HCT116 (cell line): ENCODE measurements around the gene SMARCA2. TPM values are rescaled to one million over a fixed set of nuclear protein-coding genes. Genes with fewer than 3 reads are reported as not detected.

Source experiments
- ATAC-seq: fragments of 200-7000 bp; cut with Tn5 transposase; 2 replicates; pipeline ENCODE4 v1.9.1; 2020; ENCODE audit warnings: mild to moderate bottlenecking, moderate library complexity
- BruUV-seq: library from RNA; stranded (reverse); fragments of 400-500 nt; replicated peaks from 2 replicates; lab custom pipeline; 2021; lab: Mats Ljungman, UMichigan
- CTCF ChIA-PET: fragments of 300-600 bp; sonication (Branson Sonifier 250); formaldehyde crosslinking; loops from one replicate; lab custom pipeline; 2021; ENCODE audit warnings: antibody characterized with exemption; lab: Charles Lee
- POLR2A ChIA-PET: fragments of 300-600, 350-600 bp; sonication (Branson Sonifier 250); formaldehyde crosslinking; loops from one replicate; lab custom pipeline; 2021; ENCODE audit warnings: antibody characterized with exemption; lab: Charles Lee
- RAD21 ChIA-PET, 2 experiments: fragments of 300-600 bp; sonication (Branson Sonifier 250); formaldehyde crosslinking; loops; one replicate each; lab custom pipeline; 2023; ENCODE audit warnings: low total read pairs in 2 of 2; ENCODE audit not compliant: uncharacterized antibody in 2 of 2, unreplicated experiment in 2 of 2, low non-redundant PET in 1 of 2; lab: Charles Lee
- DNase-seq: peaks from one replicate; pipeline ENCODE4 v3.0.0-alpha.2; 2010; ENCODE audit warnings: low read depth, low spot score
- H2AFZ ChIP-seq: fragments of 200-600 bp; shearing (Covaris generic), sonication (generic); 2 replicates; pipeline ENCODE4 v1.6.1; 2017; ENCODE audit warnings: low read depth, mixed run types, mixed read lengths, antibody characterized with exemption, low read length; ENCODE audit not compliant: poor library complexity, severe bottlenecking
- H3K27ac ChIP-seq: 2 replicates; pipeline ENCODE4 v1.5.1; 2012; ENCODE audit warnings: low read depth, low read length
- H3K27me3 ChIP-seq: fragments of 200-600 bp; sonication (generic); 2 replicates; pipeline ENCODE4 v1.6.1; 2016; ENCODE audit warnings: mixed run types, low read length, mixed read lengths; ENCODE audit not compliant: insufficient read depth
- H3K36me3 ChIP-seq, 2 experiments: fragments of 200-500 bp in 1 of 2; fragments of 200-600 bp in 1 of 2; sonication (Bioruptor generic) in 1 of 2; sonication (generic) in 1 of 2; 2 replicates each; pipeline versions ENCODE4 v1.5.1 to v1.6.1; 2014 to 2016; ENCODE audit warnings: low read length in 2 of 2, inconsistent platforms in 1 of 2, mixed read lengths in 1 of 2, mixed run types in 1 of 2; ENCODE audit not compliant: insufficient read depth in 2 of 2, control insufficient read depth in 1 of 2
- H3K4me1 ChIP-seq, 2 experiments: fragments of 200-600 bp in 1 of 2; sonication (generic) in 1 of 2; 2 replicates each; pipeline versions ENCODE4 v1.5.1 to v1.6.1; 2012 to 2017; ENCODE audit warnings: low read length in 2 of 2, inconsistent platforms in 1 of 2, mild to moderate bottlenecking in 1 of 2, mixed read lengths in 1 of 2, mixed run types in 1 of 2, moderate library complexity in 1 of 2; ENCODE audit not compliant: insufficient read depth in 2 of 2, control insufficient read depth in 1 of 2
- H3K4me2 ChIP-seq: fragments of 200-600 bp; sonication (generic); 2 replicates; pipeline ENCODE4 v1.6.1; 2017; ENCODE audit warnings: mixed run types, low read length, mixed read lengths
- H3K4me3 ChIP-seq, 2 experiments: fragments of 200-600 bp in 1 of 2; sonication (generic) in 1 of 2; replicated peaks in 1 of 2; 2 replicates each; pipeline ENCODE4 v1.5.1; 2011 to 2016; ENCODE audit warnings: low read length in 2 of 2, control low read depth in 1 of 2, low read depth in 1 of 2, mild to moderate bottlenecking in 1 of 2, mixed read lengths in 1 of 2, mixed run types in 1 of 2
- H3K79me2 ChIP-seq: fragments of 200-600 bp; sonication (generic); 2 replicates; pipeline ENCODE4 v1.6.1; 2017; ENCODE audit warnings: mild to moderate bottlenecking, mixed run types, low read length, moderate library complexity, mixed read lengths; ENCODE audit not compliant: insufficient read depth
- H3K9ac ChIP-seq: fragments of 200-600 bp; sonication (generic); 2 replicates; pipeline ENCODE4 v1.6.1; 2016; ENCODE audit warnings: low read length, mixed read lengths
- H3K9me2 ChIP-seq: fragments of 200-600 bp; sonication (generic), shearing (Covaris generic); 2 replicates; pipeline ENCODE4 v1.6.1; 2017; ENCODE audit warnings: mixed run types, mild to moderate bottlenecking, moderate library complexity; ENCODE audit not compliant: insufficient read depth
- H3K9me3 ChIP-seq, 2 experiments: fragments of 200-500 bp in 1 of 2; fragments of 200-600 bp in 1 of 2; sonication (Bioruptor generic) in 1 of 2; sonication (generic) in 1 of 2; 2 replicates each; pipeline ENCODE4 v1.6.1; 2014 to 2017; ENCODE audit warnings: low read length in 2 of 2, mixed read lengths in 2 of 2, inconsistent platforms in 1 of 2, low read depth in 1 of 2, mild to moderate bottlenecking in 1 of 2, mixed run types in 1 of 2, moderate library complexity in 1 of 2; ENCODE audit not compliant: control insufficient read depth in 1 of 2, insufficient read depth in 1 of 2
- H4K20me1 ChIP-seq: fragments of 200-600 bp; sonication (generic), shearing (Covaris generic); 2 replicates; pipeline ENCODE4 v1.6.1; 2017; ENCODE audit warnings: mixed run types, mild to moderate bottlenecking, moderate library complexity; ENCODE audit not compliant: insufficient read depth
- CBX3 ChIP-seq: IDR thresholded peaks from 2 replicates; pipeline ENCODE4 v1.6.1; 2012; ENCODE audit warnings: low read depth
- CEBPB ChIP-seq: IDR thresholded peaks from 2 replicates; pipeline ENCODE4 v1.6.1; 2012; ENCODE audit warnings: low read depth
- EGR1 ChIP-seq: IDR thresholded peaks from 2 replicates; pipeline ENCODE4 v1.6.1; 2012; ENCODE audit warnings: low read depth
- ELF1 ChIP-seq: IDR thresholded peaks from 2 replicates; pipeline ENCODE4 v1.6.1; 2012; ENCODE audit warnings: low read depth, borderline replicate concordance
- EZH2 ChIP-seq: fragments of 200-600 bp; sonication (generic); IDR thresholded peaks from 2 replicates; pipeline ENCODE4 v1.6.1; 2017; ENCODE audit warnings: antibody characterized with exemption, mixed run types
- EZH2phosphoT487 ChIP-seq: fragments of 200-600 bp; IDR thresholded peaks from 2 replicates; pipeline ENCODE4 v1.6.1; 2018; ENCODE audit warnings: antibody characterized with exemption, borderline replicate concordance
- JUND ChIP-seq: IDR thresholded peaks from 2 replicates; pipeline ENCODE4 v1.6.1; 2012
- POLR2A ChIP-seq: IDR thresholded peaks from 2 replicates; pipeline ENCODE4 v1.7.0; 2011; ENCODE audit warnings: borderline replicate concordance; ENCODE audit not compliant: insufficient read depth, insufficient read length; ENCODE audit errors: extremely low read depth
- POLR2AphosphoS5 ChIP-seq: IDR thresholded peaks from 2 replicates; pipeline ENCODE4 v1.6.1; 2011; ENCODE audit warnings: mild to moderate bottlenecking, low read depth, low read length, moderate library complexity
- RAD21 ChIP-seq: IDR thresholded peaks from 2 replicates; pipeline ENCODE4 v1.6.1; 2012; ENCODE audit warnings: low read depth, mild to moderate bottlenecking
- REST ChIP-seq: IDR thresholded peaks from 2 replicates; pipeline ENCODE4 v1.6.1; 2012; ENCODE audit warnings: low read depth
- SIN3A ChIP-seq: IDR thresholded peaks from 2 replicates; pipeline ENCODE4 v1.6.1; 2012; ENCODE audit warnings: low read depth
- SP1 ChIP-seq: IDR thresholded peaks from 2 replicates; pipeline ENCODE4 v1.6.1; 2012; ENCODE audit warnings: low read depth
- SRF ChIP-seq: IDR thresholded peaks from 2 replicates; pipeline ENCODE4 v1.6.1; 2012; ENCODE audit warnings: low read depth
- TCF7L2 ChIP-seq: IDR thresholded peaks from 2 replicates; pipeline ENCODE4 v1.7.0; 2011; ENCODE audit warnings: borderline replicate concordance, inconsistent platforms; ENCODE audit not compliant: insufficient read depth, insufficient read length; ENCODE audit errors: extremely low read depth
- YY1 ChIP-seq: IDR thresholded peaks from 2 replicates; pipeline ENCODE4 v1.6.1; 2011; ENCODE audit warnings: low read length, low read depth, moderate library complexity, mild to moderate bottlenecking; ENCODE audit not compliant: insufficient replicate concordance; ENCODE audit errors: extremely low read depth
- ZFX ChIP-seq: fragments of 450-650 bp; IDR thresholded peaks from 2 replicates; pipeline ENCODE4 v1.6.1; 2017
- ZNF274 ChIP-seq: fragments of 200-500 bp; sonication (Bioruptor generic); IDR thresholded peaks from 2 replicates; pipeline ENCODE4 v1.6.1; 2014; ENCODE audit warnings: mild to moderate bottlenecking, low read depth, low read length, inconsistent platforms
- intact Hi-C: fragments of 100-400 bp; cut with micrococcal nuclease; formaldehyde crosslinking; loops from 2 replicates; pipeline ENCODE4 v1.10.0; 2022
- total RNA-seq: library from RNA; stranded (reverse); gene quantifications from one replicate; pipeline ENCODE4 v1.2.1, GENCODE V29; 2021; ENCODE audit not compliant: unreplicated experiment
- TF ChIP-seq, protein P1 (sequence below): IDR thresholded peaks from 2 replicates; pipeline ENCODE4 v1.6.1; 2012
- TF ChIP-seq, protein P2 (sequence below): IDR thresholded peaks from 2 replicates; pipeline ENCODE4 v1.6.1; 2012

SMARCA2 gene
- total RNA-seq, 1 experiment from 2014 or later, result 14.7 TPM

- BruUV-seq, result no TSS peak
- RAD21 ChIA-PET, result no interaction called here
- no peak overlapping the region for H3K4me3 ChIP-seq
Observed at GRCh38 chr9:2174306-2174705, 159.2 kb downstream of the SMARCA2 start.

GRCh38 chr9:2174911-2175310 lies 159.8 kb downstream of the SMARCA2 start:
- Histone ChIP-seq H3K4me2 (no peak overlapping the region), H3K79me2 (no peaks in the 10 kb centered on the region), H3K27me3 (0 out of 2 replicates have a peak, but pooled peaks cover 5% of the 10 kb centered on the region), H3K9me2 (no peaks in the 10 kb centered on the region), H3K4me3 (no peak overlapping the region), H3K27ac (no peak overlapping the region), H3K9me3 (no peaks in the 10 kb centered on the region), H3K36me3 (no peaks in the 10 kb centered on the region), H4K20me1 (no peaks in the 10 kb centered on the region), H3K9ac (no peak overlapping the region), H3K4me1 (no peaks in the 10 kb centered on the region), H2AFZ (no peak overlapping the region)
- BruUV-seq, result no TSS peak
- DNase-seq (no peak), ATAC-seq (no peak)
- intact Hi-C loops, result no loop called here
- CTCF ChIA-PET, result no interaction called here
- TF ChIP-seq, protein P1, sequence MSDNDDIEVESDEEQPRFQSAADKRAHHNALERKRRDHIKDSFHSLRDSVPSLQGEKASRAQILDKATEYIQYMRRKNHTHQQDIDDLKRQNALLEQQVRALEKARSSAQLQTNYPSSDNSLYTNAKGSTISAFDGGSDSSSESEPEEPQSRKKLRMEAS, result no peak
- TF ChIP-seq JUND (no peak), SP1 (no peak), ZNF274 (no peak), CBX3 (no peak), ELF1 (no peak), TCF7L2 (no peak), POLR2AphosphoS5 (no peak), SRF (no peak), POLR2A (no peak), CEBPB (no peak), EZH2phosphoT487 (no peak), EGR1 (no peak), REST (no peak), EZH2 (no peak), SIN3A (no peak), ZFX (no peak)
- TF ChIP-seq, protein P2, sequence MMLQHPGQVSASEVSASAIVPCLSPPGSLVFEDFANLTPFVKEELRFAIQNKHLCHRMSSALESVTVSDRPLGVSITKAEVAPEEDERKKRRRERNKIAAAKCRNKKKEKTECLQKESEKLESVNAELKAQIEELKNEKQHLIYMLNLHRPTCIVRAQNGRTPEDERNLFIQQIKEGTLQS, result no peak
- POLR2A ChIA-PET, result no interaction called here
- RAD21 ChIA-PET, result no interaction called here

More at GRCh38 chr9:2174306-2174705, 159.2 kb downstream of the SMARCA2 start:
- Histone ChIP-seq H4K20me1 (no peaks in the 10 kb centered on the region), H3K79me2 (no peaks in the 10 kb centered on the region), H3K27ac (no peak overlapping the region), H3K9me2 (no peaks in the 10 kb centered on the region), H3K27me3 (0 out of 2 replicates have a peak, but pooled peaks cover 5% of the 10 kb centered on the region), H2AFZ (no peak overlapping the region), H3K4me1 (no peaks in the 10 kb centered on the region), H3K4me2 (no peak overlapping the region), H3K9ac (no peak overlapping the region), H3K9me3 (no peaks in the 10 kb centered on the region), H3K36me3 (no peaks in the 10 kb centered on the region)
- DNase-seq, result no peak
- CTCF ChIA-PET, result no interaction called here
- intact Hi-C loops, result no loop called here
- POLR2A ChIA-PET, result no interaction called here
- no peak for ATAC-seq
- TF ChIP-seq YY1 (no peak), RAD21 (no peak), ZFX (no peak), CEBPB (no peak), JUND (no peak)
- TF ChIP-seq, protein P1, result no peak
